ENCODE data around the gene VRK1. TPM values are rescaled to one million over a fixed set of nuclear protein-coding genes. Genes with fewer than 3 reads are reported as not detected.

Gene VRK1
- total RNA-seq, 1 experiment from 2014 or later = 67.3 TPM

- 0 out of 2 replicates have a peak, but pooled peaks cover 4% of the 10 kb centered on the region for H3K9me3 Mint-ChIP-seq
- no peak for TF ChIP-seq MAX (CRISPR knock-in tag; IDR thresholded peaks at IDR 0.05)
- ChIA-PET CTCF (no interaction called here), POLR2A (no interaction called here)
- peaks cover 44% of the 10 kb centered on the region for H3K4me1 Mint-ChIP-seq
- H3K27ac Mint-ChIP-seq = no peak overlapping the region
- no peak for ATAC-seq
- no peak overlapping the region for H3K4me3 Mint-ChIP-seq
- no peaks in the 10 kb centered on the region for H3K27me3 Mint-ChIP-seq (ENCODE audit: low read depth)
- no peaks in the 10 kb centered on the region for H3K36me3 Mint-ChIP-seq
- DNase-seq (ENCODE audit: low spot score) = no peak
These were observed 26.5 kb downstream of the VRK1 start for GRCh38 chr14:96823652-96824051.

- no peak for TF ChIP-seq CREB1 (CRISPR knock-in tag; IDR thresholded peaks at IDR 0.05)
- TF ChIP-seq FOXP1 (CRISPR knock-in tag; IDR thresholded peaks at IDR 0.05; ENCODE audit: borderline replicate concordance) = no peak
- no peak for TF ChIP-seq USF1 (CRISPR knock-in tag; IDR thresholded peaks at IDR 0.05)
- no peak for TF ChIP-seq ESRRA (CRISPR knock-in tag; IDR thresholded peaks at IDR 0.05; ENCODE audit: borderline replicate concordance)
- no peak for TF ChIP-seq E2F1 (CRISPR knock-in tag; IDR thresholded peaks at IDR 0.05)
- TF ChIP-seq PRDM15 (CRISPR knock-in tag; IDR thresholded peaks at IDR 0.05) = no peak
- no peak for TF ChIP-seq JUN (CRISPR knock-in tag; IDR thresholded peaks at IDR 0.05)
- no peak for TF ChIP-seq ZNF512 (CRISPR knock-in tag; IDR thresholded peaks at IDR 0.05; ENCODE audit: borderline replicate concordance)
- TF ChIP-seq GRHL2 (CRISPR knock-in tag; IDR thresholded peaks at IDR 0.05; ENCODE audit: insufficient replicate concordance, severe bottlenecking) = no peak
- TF ChIP-seq FOXJ3 (CRISPR knock-in tag; IDR thresholded peaks at IDR 0.05; ENCODE audit: borderline replicate concordance) = no peak
- peaks cover 5% of the 10 kb centered on the region for H3K9me3 Mint-ChIP-seq
- H3K27me3 Mint-ChIP-seq (ENCODE audit: low read depth) = no peaks in the 10 kb centered on the region
- CTCF ChIA-PET = no interaction called here
- peaks cover 41% of the 10 kb centered on the region for H3K4me1 Mint-ChIP-seq
- 0 out of 2 replicates have a peak overlapping the region, but pooled peaks have one; percentile 2 for H3K27ac Mint-ChIP-seq
- no peak for DNase-seq (ENCODE audit: low spot score)
- H3K36me3 Mint-ChIP-seq = no peaks in the 10 kb centered on the region
- POLR2A ChIA-PET = no interaction called here
- no peak for ATAC-seq
- H3K4me3 Mint-ChIP-seq = no peak overlapping the region
These were observed 27.1 kb downstream of the VRK1 start for GRCh38 chr14:96824283-96824682.

- Mint-ChIP-seq H3K4me1 (peaks cover 28% of the 10 kb centered on the region), H3K36me3 (no peaks in the 10 kb centered on the region), H3K27ac (no peak overlapping the region), H3K9me3 (peaks cover 9% of the 10 kb centered on the region), H3K27me3 (ENCODE audit: low read depth) (no peaks in the 10 kb centered on the region), H3K4me3 (no peak overlapping the region)
- DNase-seq (ENCODE audit: low spot score) (no peak), ATAC-seq (no peak)
- ChIA-PET POLR2A (no interaction called here), CTCF (no interaction called here)
- TF ChIP-seq FOXK1 (CRISPR knock-in tag; IDR thresholded peaks at IDR 0.05) = no peak
- TF ChIP-seq MLX (CRISPR knock-in tag; IDR thresholded peaks at IDR 0.05) = no peak
- no peak for TF ChIP-seq ESRRA (CRISPR knock-in tag; IDR thresholded peaks at IDR 0.05; ENCODE audit: borderline replicate concordance)
- no peak for TF ChIP-seq NFATC4 (CRISPR knock-in tag; IDR thresholded peaks at IDR 0.05)
- no peak for TF ChIP-seq JAZF1 (CRISPR knock-in tag; IDR thresholded peaks at IDR 0.05)
- TF ChIP-seq ETV6 (CRISPR knock-in tag; IDR thresholded peaks at IDR 0.05) = no peak
- no peak for TF ChIP-seq CDX4 (CRISPR knock-in tag; IDR thresholded peaks at IDR 0.05; ENCODE audit: borderline replicate concordance)
- no peak for TF ChIP-seq FOXP4 (CRISPR knock-in tag; IDR thresholded peaks at IDR 0.05)
- no peak for TF ChIP-seq MAX (CRISPR knock-in tag; IDR thresholded peaks at IDR 0.05)
These were observed 29.6 kb downstream of the VRK1 start for GRCh38 chr14:96826818-96827217.

Data from WTC11 (cell line).